ENCODE data around the gene U2SURP. TPM values are rescaled to one million over a fixed set of nuclear protein-coding genes. Genes with fewer than 3 reads are reported as not detected.

Gene U2SURP
- total and polyA plus RNA-seq, 2 donors (not counting 1 experiment from before 2014, with no cell fraction given): 15.1 to 138 TPM

GRCh38 chr3:143081844-143082778 lies 80.7 kb downstream of the U2SURP start:
- TF ChIP-seq, protein P1, sequence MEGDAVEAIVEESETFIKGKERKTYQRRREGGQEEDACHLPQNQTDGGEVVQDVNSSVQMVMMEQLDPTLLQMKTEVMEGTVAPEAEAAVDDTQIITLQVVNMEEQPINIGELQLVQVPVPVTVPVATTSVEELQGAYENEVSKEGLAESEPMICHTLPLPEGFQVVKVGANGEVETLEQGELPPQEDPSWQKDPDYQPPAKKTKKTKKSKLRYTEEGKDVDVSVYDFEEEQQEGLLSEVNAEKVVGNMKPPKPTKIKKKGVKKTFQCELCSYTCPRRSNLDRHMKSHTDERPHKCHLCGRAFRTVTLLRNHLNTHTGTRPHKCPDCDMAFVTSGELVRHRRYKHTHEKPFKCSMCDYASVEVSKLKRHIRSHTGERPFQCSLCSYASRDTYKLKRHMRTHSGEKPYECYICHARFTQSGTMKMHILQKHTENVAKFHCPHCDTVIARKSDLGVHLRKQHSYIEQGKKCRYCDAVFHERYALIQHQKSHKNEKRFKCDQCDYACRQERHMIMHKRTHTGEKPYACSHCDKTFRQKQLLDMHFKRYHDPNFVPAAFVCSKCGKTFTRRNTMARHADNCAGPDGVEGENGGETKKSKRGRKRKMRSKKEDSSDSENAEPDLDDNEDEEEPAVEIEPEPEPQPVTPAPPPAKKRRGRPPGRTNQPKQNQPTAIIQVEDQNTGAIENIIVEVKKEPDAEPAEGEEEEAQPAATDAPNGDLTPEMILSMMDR (IDR thresholded peaks at IDR 0.05): no peak
- TF ChIP-seq EZH2 (IDR thresholded peaks at IDR 0.05; ENCODE audit: borderline replicate concordance, insufficient read depth, low read depth, low read length, poor library complexity, severe bottlenecking): no peak
- Histone ChIP-seq H3K36me3 (replicated peaks in 1 of 2; ENCODE audit: control extremely low read depth in 1 of 2, control insufficient read depth in 1 of 2, extremely low read depth in 1 of 2, insufficient read depth in 2 of 2, low read length in 1 of 2) (no peaks in the 10 kb centered on the region), H3K27me3 (replicated peaks in 1 of 4; ENCODE audit: control extremely low read depth in 1 of 4, control insufficient read depth in 3 of 4, insufficient read depth in 4 of 4, low read length in 3 of 4) (peaks cover 0 to 4% (median 0%) of the 10 kb centered on the region in 4 experiments), H3K4me3 (ENCODE audit: control extremely low read depth in 1 of 5, extremely low read depth in 1 of 5, insufficient read depth in 1 of 5, low read depth in 2 of 5, low read length in 4 of 5) (peak overlapping the region in 4 of 5 experiments; percentile 1 to 56 (median 16)), H3K79me2 (ENCODE audit: control insufficient read depth, insufficient read depth, low read length) (no peaks in the 10 kb centered on the region), H4K20me1 (ENCODE audit: control insufficient read depth, insufficient read depth, low read length, poor library complexity, severe bottlenecking) (no peaks in the 10 kb centered on the region), H3K9me3 (ENCODE audit: control extremely low read depth in 1 of 3, control insufficient read depth in 2 of 3, insufficient read depth in 1 of 3, low read length in 2 of 3) (peaks cover 0 to 3% (median 0%) of the 10 kb centered on the region in 3 donors), H2AFZ (ENCODE audit: insufficient read depth, low read depth, low read length, poor library complexity, severe bottlenecking) (peak overlapping the region; percentile 63), H3K4me1 (ENCODE audit: control insufficient read depth in 2 of 2, insufficient read depth in 2 of 2, low read length in 2 of 2) (peaks cover 4 to 22% of the 10 kb centered on the region in 2 donors), H3K4me2 (replicated peaks; ENCODE audit: low read depth, low read length, poor library complexity, severe bottlenecking) (peak overlapping the region; percentile 62), H3K9ac (ENCODE audit: low read length) (peak overlapping the region; percentile 41), H3K27ac (ENCODE audit: low read length in 2 of 2) (peak overlapping the region in 1 of 2 donors; percentile 19)
- ATAC-seq (ENCODE audit: low read depth) (peak; percentile 71), DNase-seq (peak; percentile 58)
- peak overlapping the region; percentile 75 for H3K4me3 Mint-ChIP-seq
- H3K27ac Mint-ChIP-seq: peak overlapping the region; percentile 80
- H3K4me1 Mint-ChIP-seq: peaks cover 24% of the 10 kb centered on the region
- no peaks in the 10 kb centered on the region for H3K27me3 Mint-ChIP-seq
- H3K9me3 Mint-ChIP-seq (ENCODE audit: insufficient read depth): no peaks in the 10 kb centered on the region
- intact Hi-C loops (cut with micrococcal nuclease): loop anchor here (5.0 kb wide), 1 partner anchor 35 kb away; the partner anchor contains the start of gene CHST2
- CTCF ChIA-PET: interaction anchor here (0.6 to 0.7 kb wide), 2 partner anchors 9 to 352 kb away, joined by 3 read pairs; no protein-coding TSS in a partner anchor
- POLR2A ChIA-PET: no interaction called here
- 82% methylated on average over 15 of the region's 19 CpGs for WGBS (ENCODE audit: insufficient coverage)
